GM18508 (cell line): ENCODE measurements around the gene MDC1.
"Not testable (repeated sequence)": the region's sequence is repeated elsewhere in the genome, so short reads cannot be mapped to it uniquely, and the experiment has no call there.

Source experiments
- ATAC-seq: cut with Tn5 transposase; IDR thresholded peaks from one replicate; pipeline ENCODE4 v1.9.1; 2021; ENCODE audit warnings: moderate number of reproducible peaks; ENCODE audit not compliant: insufficient read depth, unreplicated experiment

Gene MDC1, protein sequence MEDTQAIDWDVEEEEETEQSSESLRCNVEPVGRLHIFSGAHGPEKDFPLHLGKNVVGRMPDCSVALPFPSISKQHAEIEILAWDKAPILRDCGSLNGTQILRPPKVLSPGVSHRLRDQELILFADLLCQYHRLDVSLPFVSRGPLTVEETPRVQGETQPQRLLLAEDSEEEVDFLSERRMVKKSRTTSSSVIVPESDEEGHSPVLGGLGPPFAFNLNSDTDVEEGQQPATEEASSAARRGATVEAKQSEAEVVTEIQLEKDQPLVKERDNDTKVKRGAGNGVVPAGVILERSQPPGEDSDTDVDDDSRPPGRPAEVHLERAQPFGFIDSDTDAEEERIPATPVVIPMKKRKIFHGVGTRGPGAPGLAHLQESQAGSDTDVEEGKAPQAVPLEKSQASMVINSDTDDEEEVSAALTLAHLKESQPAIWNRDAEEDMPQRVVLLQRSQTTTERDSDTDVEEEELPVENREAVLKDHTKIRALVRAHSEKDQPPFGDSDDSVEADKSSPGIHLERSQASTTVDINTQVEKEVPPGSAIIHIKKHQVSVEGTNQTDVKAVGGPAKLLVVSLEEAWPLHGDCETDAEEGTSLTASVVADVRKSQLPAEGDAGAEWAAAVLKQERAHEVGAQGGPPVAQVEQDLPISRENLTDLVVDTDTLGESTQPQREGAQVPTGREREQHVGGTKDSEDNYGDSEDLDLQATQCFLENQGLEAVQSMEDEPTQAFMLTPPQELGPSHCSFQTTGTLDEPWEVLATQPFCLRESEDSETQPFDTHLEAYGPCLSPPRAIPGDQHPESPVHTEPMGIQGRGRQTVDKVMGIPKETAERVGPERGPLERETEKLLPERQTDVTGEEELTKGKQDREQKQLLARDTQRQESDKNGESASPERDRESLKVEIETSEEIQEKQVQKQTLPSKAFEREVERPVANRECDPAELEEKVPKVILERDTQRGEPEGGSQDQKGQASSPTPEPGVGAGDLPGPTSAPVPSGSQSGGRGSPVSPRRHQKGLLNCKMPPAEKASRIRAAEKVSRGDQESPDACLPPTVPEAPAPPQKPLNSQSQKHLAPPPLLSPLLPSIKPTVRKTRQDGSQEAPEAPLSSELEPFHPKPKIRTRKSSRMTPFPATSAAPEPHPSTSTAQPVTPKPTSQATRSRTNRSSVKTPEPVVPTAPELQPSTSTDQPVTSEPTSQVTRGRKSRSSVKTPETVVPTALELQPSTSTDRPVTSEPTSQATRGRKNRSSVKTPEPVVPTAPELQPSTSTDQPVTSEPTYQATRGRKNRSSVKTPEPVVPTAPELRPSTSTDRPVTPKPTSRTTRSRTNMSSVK (N-terminal part only)

DNA sequence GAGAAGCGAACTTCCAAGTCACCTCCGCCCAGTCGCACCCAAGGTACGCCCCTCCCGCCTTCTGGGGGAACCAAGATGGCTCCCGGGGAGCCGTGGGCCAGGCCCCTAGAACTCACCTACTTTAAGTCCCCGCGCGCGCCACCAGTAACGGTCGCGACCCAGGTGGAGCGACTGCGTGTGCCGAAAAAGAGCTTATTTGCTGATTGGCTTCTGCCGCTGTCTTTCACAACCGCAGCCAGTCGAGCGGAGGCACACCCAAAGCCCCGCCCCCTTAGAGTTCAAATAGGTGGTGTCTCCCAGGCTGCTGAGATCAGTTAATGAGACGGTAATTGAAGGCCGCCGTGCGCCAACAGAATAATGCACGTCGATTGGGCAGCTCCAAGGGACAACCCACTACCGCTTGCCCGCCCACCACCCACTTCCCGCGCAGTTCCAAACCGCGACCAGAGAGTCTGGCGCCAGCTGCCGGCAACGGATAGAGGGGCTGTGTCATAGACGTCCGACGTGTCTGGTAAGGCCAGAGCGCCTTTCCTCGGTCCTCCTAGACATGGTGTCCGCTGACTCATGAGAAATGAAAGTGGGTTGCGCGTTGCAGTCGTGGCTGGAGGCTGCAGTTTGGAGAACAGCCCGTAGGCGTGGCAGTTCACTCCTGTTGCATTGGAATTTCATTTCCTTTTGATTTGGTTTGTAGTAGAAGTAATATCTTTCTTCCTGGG is at the start of gene MDC1:
TSS of gene MDC1 (minus strand) at position 153 of the 716 bp plus-strand sequence. CDS start 2,106 bp downstream, outside the sequence.
- ATAC-seq: peak; percentile 55

DNA sequence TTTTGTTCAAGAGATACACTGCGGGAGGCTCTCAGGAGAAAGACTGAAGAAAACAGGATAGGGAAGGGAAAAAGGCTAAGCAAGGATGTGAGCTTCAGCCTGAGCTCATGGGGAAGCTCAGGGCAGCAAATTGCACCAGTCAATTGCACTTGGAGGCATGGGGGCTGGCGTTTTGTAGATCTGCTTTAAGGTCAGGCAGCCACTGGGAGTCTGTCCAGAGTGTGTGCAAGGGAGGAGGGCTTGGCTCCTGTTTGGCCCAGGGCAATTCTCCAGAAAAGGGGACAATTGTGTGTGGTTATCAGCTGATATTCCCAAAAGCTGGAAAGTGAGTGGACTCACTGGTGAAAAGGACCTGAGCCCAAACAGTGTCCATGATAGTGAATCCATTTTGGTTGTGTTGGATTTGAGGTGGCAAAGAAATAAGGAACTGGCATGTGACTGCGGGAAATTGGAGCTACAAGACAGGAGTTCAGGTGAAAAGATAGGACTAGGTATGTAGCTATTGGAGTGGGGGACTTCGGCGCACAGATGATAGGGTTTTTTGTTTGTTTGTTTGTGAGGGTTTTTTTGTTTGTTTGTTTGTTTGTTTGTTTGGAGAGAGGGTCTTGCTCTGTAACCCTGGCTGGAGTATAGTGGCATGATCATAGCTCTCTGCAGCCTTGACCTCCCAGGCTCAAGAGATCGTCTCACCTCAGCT is 49.5 kb upstream of the MDC1 start:
- ATAC-seq: no peak

- ATAC-seq: not testable (repeated sequence)
These were observed 48.4 kb upstream of the MDC1 start for GRCh38 chr6:30765495-30765894.

- not testable (repeated sequence) for ATAC-seq
These were observed 47.5 kb upstream of the MDC1 start for GRCh38 chr6:30764490-30765043.

GRCh38 chr6:30763618-30764489 is 46.8 kb upstream of the MDC1 start:
- ATAC-seq: peak; percentile 46

DNA sequence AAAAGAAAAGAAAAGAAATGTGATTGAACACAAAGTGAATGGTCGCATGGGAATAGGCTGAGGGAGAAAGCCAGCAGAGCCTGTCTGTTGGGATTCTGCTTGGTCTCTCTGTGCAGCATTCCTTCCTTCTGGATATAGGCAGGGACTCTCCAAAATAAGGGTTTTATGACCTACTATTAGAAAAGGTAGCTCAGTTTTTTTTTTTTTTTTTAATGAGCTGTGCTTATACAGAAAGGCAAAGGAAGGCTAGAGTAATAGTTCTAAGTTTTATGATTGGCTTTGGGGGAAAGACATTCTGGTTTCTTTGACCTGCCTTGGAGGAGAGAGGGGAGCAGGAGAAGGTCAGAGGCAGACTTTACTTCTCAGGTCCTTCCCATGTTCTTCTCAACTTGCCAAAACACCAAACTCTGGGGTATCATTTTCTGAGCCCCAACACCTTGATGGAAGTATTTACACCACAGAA is 46.1 kb upstream of the MDC1 start:
- ATAC-seq: no peak

GRCh38 chr6:30761791-30762429 is 44.8 kb upstream of the MDC1 start:
- no peak for ATAC-seq

- ATAC-seq: no peak
These were observed 43.5 kb upstream of the MDC1 start for GRCh38 chr6:30760549-30760948.

GRCh38 chr6:30759575-30760239 is 42.6 kb upstream of the MDC1 start:
- no peak for ATAC-seq

GRCh38 chr6:30757261-30757904 is 40.3 kb upstream of the MDC1 start:
- ATAC-seq: no peak

DNA sequence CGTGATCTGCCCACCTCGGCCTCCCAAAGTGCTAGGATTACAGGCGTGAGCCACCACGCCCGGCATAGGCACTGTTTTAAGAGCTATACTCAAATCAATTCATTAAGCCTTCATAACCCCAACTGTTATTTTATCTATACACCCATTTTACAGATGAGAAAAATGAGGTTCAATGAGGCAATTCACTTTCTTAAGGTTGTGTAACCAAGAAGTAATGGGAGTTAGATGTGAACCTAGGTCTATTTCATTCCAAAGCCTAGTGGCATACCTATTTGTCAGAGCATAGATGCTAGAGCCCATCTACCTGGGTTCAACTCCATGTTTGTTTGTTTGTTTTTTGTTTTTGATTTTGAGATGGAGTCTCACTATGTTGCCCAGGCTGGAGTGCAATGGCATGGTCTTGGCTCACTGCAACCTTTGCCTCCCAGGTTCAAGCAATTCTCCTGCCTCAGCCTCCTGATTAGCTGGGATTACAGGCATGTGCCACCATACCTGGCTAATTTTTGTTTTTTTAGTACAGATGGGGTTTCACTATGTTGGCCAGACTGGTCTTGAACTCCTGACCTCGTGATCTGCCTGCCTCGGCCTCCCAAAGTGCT is 39.4 kb upstream of the MDC1 start:
- ATAC-seq: not testable (repeated sequence)

GRCh38 chr6:30754631-30755030 is 37.5 kb upstream of the MDC1 start:
- ATAC-seq: no peak

DNA sequence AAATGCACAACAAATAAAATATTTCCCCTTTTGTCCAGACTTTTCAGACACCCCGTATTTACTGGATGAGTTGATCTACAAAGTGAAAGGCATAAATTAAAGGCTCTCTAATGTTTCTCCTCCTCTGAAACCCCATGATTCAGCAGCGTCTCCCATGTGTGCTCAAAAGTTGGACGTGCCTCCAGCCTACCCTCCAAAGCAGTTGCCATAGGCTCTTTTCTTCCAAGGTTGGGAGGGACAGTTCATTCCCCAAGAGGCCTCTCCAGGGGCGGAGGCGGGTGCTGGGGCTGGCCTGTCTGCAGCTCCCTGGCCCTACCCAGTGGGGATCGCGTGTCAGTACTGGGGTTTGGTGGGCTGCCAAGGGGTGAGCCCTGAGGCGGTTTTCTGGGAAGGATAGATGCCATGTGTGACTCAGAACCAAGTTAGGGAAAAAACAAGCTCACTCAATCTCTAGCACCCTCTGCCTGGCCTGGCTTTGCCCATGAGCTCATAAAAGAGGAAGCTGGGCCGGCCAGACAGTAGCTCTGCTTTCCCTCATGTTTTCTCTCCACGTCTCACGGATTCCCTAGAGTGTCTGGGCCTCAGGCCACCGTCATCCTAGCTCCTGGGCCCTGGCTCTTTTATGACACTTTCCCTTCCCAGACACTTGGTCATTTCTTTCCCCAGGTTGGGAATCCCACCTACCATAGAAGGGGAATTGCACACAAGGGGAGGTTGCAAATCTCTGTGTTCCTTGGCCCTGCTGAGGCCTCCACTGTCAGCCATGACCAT is 35.3 kb upstream of the MDC1 start:
- no peak for ATAC-seq

DNA sequence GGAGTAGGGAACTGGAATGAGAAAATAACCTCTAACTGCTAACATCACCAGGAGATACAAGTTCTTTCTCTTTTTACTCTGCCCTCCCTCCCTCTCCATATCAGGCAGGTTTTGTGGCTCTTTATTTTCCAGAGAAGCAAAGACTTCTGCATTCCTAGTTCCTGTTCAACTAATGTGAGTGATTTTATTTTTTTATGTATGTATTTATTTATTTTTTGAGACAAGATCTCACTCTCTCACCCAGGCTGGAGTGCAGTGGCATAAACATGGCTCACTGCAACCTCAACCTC is 33.2 kb upstream of the MDC1 start:
- ATAC-seq: no peak

DNA sequence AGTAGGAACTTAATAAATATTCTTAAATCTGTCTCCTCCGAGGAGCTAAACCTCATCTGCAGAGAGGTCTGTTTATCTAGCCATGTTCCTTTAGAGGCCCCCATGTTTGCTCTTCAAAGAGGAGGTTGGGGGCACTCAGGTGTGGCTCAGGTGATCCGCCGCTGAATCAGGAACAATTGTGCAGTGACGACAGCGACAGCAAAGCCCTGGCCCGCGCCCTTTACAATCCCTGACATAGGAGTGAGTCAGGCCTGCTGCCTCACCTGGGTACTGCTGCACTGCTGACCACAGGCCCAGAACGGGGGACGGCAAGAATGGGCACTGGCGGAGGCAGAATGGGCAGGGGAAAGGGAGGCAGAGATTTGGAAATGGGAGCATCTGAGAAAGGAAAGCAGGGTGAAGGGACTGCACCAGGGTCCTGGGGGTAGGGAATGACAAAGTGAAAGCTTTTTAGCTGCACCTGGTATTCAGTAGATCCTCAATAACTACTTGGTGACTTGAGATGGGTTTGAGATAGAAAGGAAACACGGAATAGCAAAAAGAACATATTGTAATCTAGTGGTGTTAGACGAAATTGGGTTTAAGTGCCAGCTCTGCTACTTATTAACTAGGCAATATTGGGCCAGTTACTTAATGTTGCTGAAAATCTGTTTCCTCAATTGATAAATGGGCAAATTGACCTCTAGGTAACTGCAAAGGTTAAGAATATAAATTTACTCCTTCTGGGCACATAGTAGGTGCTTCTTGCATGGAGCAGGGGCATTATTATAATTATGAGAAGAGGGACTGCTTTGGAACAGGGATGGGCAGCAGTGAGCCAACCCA is 32.7 kb upstream of the MDC1 start:
- no peak for ATAC-seq
